Measurements from ENCODE around the gene ADGRG6. TPM values are rescaled to one million over a fixed set of nuclear protein-coding genes. Genes with fewer than 3 reads are reported as not detected.

The ADGRG6 gene
- total RNA-seq, 1 experiment from 2014 or later = 259 TPM

DNA sequence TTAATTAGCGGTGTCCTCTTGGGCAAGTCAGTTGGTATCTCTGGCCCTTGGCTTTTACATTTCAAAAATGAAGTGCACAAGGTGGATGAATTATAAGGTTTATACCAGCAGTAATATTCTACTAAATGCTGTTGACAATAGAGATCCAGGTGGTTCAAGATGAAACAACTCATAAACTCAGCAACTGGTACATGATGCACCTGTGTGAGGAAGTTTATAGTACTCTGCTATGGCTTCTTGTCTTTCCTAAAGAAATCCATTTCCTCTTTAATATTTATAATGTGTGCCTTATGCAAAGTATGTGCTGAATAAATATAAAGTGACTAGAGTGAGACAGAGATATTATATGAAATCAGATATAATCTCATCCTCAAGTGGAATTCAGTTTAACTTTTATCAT is 48.5 kb downstream of the ADGRG6 start:
- no peaks in the 10 kb centered on the region for H3K27me3 ChIP-seq (ENCODE audit: control insufficient read depth, insufficient read depth, low read length)
- no TSS peak for BruUV-seq (replicated peaks)
- intact Hi-C loops (cut with micrococcal nuclease; ENCODE audit: unreplicated experiment) = no loop called here
- ChIA-PET POLR2A (no interaction called here), CTCF (no interaction called here)
- H3K36me3 ChIP-seq (ENCODE audit: control insufficient read depth, insufficient read depth, low read length) = no peaks in the 10 kb centered on the region
- ATAC-seq = no peak
- H3K4me3 ChIP-seq (ENCODE audit: low read depth in 2 of 2, low read length in 2 of 2) = no peak overlapping the region
- no peak for DNase-seq (ENCODE audit: low read depth, low spot score)
- in situ Hi-C loops (cut with HindIII; ENCODE audit: low pct_unique_long_range_greater_than_20kb, low sequenced_read_pairs) = no loop called here
- H3K9me3 ChIP-seq (ENCODE audit: control insufficient read depth, insufficient read depth, low read depth, low read length) = peaks cover 16% of the 10 kb centered on the region; the same call in 1 of the 2 replicates
- TF ChIP-seq, protein P1, sequence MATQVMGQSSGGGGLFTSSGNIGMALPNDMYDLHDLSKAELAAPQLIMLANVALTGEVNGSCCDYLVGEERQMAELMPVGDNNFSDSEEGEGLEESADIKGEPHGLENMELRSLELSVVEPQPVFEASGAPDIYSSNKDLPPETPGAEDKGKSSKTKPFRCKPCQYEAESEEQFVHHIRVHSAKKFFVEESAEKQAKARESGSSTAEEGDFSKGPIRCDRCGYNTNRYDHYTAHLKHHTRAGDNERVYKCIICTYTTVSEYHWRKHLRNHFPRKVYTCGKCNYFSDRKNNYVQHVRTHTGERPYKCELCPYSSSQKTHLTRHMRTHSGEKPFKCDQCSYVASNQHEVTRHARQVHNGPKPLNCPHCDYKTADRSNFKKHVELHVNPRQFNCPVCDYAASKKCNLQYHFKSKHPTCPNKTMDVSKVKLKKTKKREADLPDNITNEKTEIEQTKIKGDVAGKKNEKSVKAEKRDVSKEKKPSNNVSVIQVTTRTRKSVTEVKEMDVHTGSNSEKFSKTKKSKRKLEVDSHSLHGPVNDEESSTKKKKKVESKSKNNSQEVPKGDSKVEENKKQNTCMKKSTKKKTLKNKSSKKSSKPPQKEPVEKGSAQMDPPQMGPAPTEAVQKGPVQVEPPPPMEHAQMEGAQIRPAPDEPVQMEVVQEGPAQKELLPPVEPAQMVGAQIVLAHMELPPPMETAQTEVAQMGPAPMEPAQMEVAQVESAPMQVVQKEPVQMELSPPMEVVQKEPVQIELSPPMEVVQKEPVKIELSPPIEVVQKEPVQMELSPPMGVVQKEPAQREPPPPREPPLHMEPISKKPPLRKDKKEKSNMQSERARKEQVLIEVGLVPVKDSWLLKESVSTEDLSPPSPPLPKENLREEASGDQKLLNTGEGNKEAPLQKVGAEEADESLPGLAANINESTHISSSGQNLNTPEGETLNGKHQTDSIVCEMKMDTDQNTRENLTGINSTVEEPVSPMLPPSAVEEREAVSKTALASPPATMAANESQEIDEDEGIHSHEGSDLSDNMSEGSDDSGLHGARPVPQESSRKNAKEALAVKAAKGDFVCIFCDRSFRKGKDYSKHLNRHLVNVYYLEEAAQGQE (IDR thresholded peaks at IDR 0.05; ENCODE audit: insufficient read depth in 1 of 2, low read depth in 2 of 2, low read length in 1 of 2) = no peak
- TF ChIP-seq, protein P2, sequence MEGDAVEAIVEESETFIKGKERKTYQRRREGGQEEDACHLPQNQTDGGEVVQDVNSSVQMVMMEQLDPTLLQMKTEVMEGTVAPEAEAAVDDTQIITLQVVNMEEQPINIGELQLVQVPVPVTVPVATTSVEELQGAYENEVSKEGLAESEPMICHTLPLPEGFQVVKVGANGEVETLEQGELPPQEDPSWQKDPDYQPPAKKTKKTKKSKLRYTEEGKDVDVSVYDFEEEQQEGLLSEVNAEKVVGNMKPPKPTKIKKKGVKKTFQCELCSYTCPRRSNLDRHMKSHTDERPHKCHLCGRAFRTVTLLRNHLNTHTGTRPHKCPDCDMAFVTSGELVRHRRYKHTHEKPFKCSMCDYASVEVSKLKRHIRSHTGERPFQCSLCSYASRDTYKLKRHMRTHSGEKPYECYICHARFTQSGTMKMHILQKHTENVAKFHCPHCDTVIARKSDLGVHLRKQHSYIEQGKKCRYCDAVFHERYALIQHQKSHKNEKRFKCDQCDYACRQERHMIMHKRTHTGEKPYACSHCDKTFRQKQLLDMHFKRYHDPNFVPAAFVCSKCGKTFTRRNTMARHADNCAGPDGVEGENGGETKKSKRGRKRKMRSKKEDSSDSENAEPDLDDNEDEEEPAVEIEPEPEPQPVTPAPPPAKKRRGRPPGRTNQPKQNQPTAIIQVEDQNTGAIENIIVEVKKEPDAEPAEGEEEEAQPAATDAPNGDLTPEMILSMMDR (IDR thresholded peaks at IDR 0.05) = no peak
- TF ChIP-seq TCF7L2 (IDR thresholded peaks at IDR 0.05; ENCODE audit: low read depth, low read length) (no peak), SIN3A (IDR thresholded peaks at IDR 0.05; ENCODE audit: borderline replicate concordance, insufficient read depth, low read depth, low read length) (no peak), POLR2AphosphoS5 (IDR thresholded peaks at IDR 0.05; ENCODE audit: low read depth, low read length) (no peak)
- H3K27ac ChIP-seq (ENCODE audit: low read length) = peak overlapping the region; percentile 78; the same call in 1 of the 2 replicates
- peaks cover 41% of the 10 kb centered on the region for H3K4me1 ChIP-seq (ENCODE audit: control insufficient read depth, insufficient read depth, low read length)

DNA sequence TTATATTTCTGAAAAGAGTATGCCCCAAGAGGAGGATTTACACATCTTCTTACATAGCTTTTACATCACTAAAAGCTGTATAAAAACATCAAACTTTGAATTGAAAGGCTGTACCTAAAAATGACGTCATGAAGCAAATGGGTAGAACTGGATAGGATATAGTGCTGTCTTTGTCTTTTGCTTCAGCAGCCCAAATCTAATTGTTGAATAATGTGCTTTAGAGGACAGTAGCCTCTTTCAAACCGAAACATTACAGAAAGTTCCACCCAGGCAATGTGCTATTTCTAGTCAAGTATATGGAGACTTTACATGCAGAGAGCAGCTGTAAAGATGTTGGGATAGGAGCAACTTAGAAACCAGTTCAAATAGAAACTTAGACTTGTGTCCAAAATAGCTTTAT is 51.9 kb downstream of the ADGRG6 start:
- peaks cover 74% of the 10 kb centered on the region for H3K4me1 ChIP-seq (ENCODE audit: control insufficient read depth, insufficient read depth, low read length)
- in situ Hi-C loops (cut with HindIII; ENCODE audit: low pct_unique_long_range_greater_than_20kb, low sequenced_read_pairs) = no loop called here
- H3K27me3 ChIP-seq (ENCODE audit: control insufficient read depth, insufficient read depth, low read length) = no peaks in the 10 kb centered on the region
- TF ChIP-seq, protein P2 (IDR thresholded peaks at IDR 0.05) = no peak
- TF ChIP-seq TCF7L2 (IDR thresholded peaks at IDR 0.05; ENCODE audit: low read depth, low read length) (no peak), POLR2AphosphoS5 (IDR thresholded peaks at IDR 0.05; ENCODE audit: low read depth, low read length) (no peak), SIN3A (IDR thresholded peaks at IDR 0.05; ENCODE audit: borderline replicate concordance, insufficient read depth, low read depth, low read length) (no peak)
- TF ChIP-seq, protein P1 (IDR thresholded peaks at IDR 0.05; ENCODE audit: insufficient read depth in 1 of 2, low read depth in 2 of 2, low read length in 1 of 2) = no peak
- ChIA-PET POLR2A (interaction anchor here (0.6 kb wide), 1 partner anchor 202 kb away, joined by 4 read pairs; no protein-coding TSS in a partner anchor), CTCF (interaction anchor here (0.6 kb wide), 1 partner anchor 1074 kb away, joined by 3 read pairs; no protein-coding TSS in a partner anchor)
- DNase-seq (ENCODE audit: low read depth, low spot score) (no peak), ATAC-seq (no peak)
- H3K4me3 ChIP-seq (ENCODE audit: low read depth in 2 of 2, low read length in 2 of 2) = no peak overlapping the region
- H3K36me3 ChIP-seq (ENCODE audit: control insufficient read depth, insufficient read depth, low read length) = no peaks in the 10 kb centered on the region; the same call in 1 of the 2 replicates
- peaks cover 4% of the 10 kb centered on the region; the same call in 1 of the 2 replicates for H3K9me3 ChIP-seq (ENCODE audit: control insufficient read depth, insufficient read depth, low read depth, low read length)
- H3K27ac ChIP-seq (ENCODE audit: low read length) = peak overlapping the region; percentile 100
- BruUV-seq (replicated peaks) = no TSS peak
- intact Hi-C loops (cut with micrococcal nuclease; ENCODE audit: unreplicated experiment) = no loop called here
